Endodermal cell (in vitro differentiated cells): ENCODE measurements around the gene LRBA. TPM values are rescaled to one million over a fixed set of nuclear protein-coding genes. Genes with fewer than 3 reads are reported as not detected.

Experiments used
- DNase-seq: peaks from one replicate; pipeline ENCODE4 v3.0.0-alpha.2; 2017
- H3K27ac ChIP-seq: 2 replicates; pipeline ENCODE4 v1.5.1; 2013; ENCODE audit warnings: mild to moderate bottlenecking, low read depth, low read length, moderate library complexity
- H3K27me3 ChIP-seq: 2 replicates; pipeline ENCODE4 v1.6.1; 2013; ENCODE audit warnings: mild to moderate bottlenecking, low read length, moderate library complexity; ENCODE audit not compliant: insufficient read depth, control insufficient read depth, poor library complexity, severe bottlenecking
- H3K36me3 ChIP-seq: 2 replicates; pipeline ENCODE4 v1.7.0; 2013; ENCODE audit warnings: mild to moderate bottlenecking, low read length, moderate library complexity; ENCODE audit not compliant: control insufficient read depth, insufficient read depth
- H3K4me1 ChIP-seq: one replicate; pipeline ENCODE4 v1.7.0; 2013; ENCODE audit warnings: low read length; ENCODE audit not compliant: control insufficient read depth, insufficient read depth
- H3K4me3 ChIP-seq: 2 replicates; pipeline ENCODE4 v1.5.1; 2013; ENCODE audit warnings: mild to moderate bottlenecking, low read length, moderate library complexity
- H3K9ac ChIP-seq: 2 replicates; pipeline ENCODE4 v1.6.1; 2013; ENCODE audit warnings: mild to moderate bottlenecking, low read length, moderate library complexity; ENCODE audit not compliant: poor library complexity, severe bottlenecking; ENCODE audit errors: extremely low read depth
- H3K9me3 ChIP-seq: 2 replicates; pipeline ENCODE4 v1.6.1; 2013; ENCODE audit warnings: mild to moderate bottlenecking, low read length, moderate library complexity; ENCODE audit not compliant: control insufficient read depth
- H3K27ac Mint-ChIP-seq: 2 replicates; pipeline ENCODE4 v1.8.0; 2020; ENCODE audit warnings: mixed read lengths
- H3K27me3 Mint-ChIP-seq: 2 replicates; pipeline ENCODE4 v1.8.0; 2021; ENCODE audit warnings: mild to moderate bottlenecking, mixed read lengths; ENCODE audit not compliant: insufficient read depth
- H3K36me3 Mint-ChIP-seq: 2 replicates; pipeline ENCODE4 v1.8.0; 2020; ENCODE audit warnings: low read depth, mixed read lengths
- H3K4me1 Mint-ChIP-seq: 2 replicates; pipeline ENCODE4 v1.8.0; 2020; ENCODE audit warnings: mixed read lengths
- H3K4me3 Mint-ChIP-seq: 2 replicates; pipeline ENCODE4 v1.8.0; 2020; ENCODE audit warnings: mild to moderate bottlenecking, moderate library complexity, mixed read lengths
- H3K9me3 Mint-ChIP-seq: 2 replicates; pipeline ENCODE4 v1.8.0; 2020; ENCODE audit warnings: mild to moderate bottlenecking, mixed read lengths
- CTCF ChIP-seq: fragments of 200-600 bp; sonication (generic); conservative IDR thresholded peaks from 2 replicates; pipeline ENCODE4 v1.5.0; 2021; ENCODE audit warnings: antibody characterized with exemption, mild to moderate bottlenecking
- WGBS, 2 experiments: methylation state at CpG; one replicate each; pipeline versions ENCODE4 v1.1.5 to v1.1.7; 2013; ENCODE audit warnings: missing lambda C conversion rate in 2 of 2, mixed read lengths in 1 of 2; ENCODE audit not compliant: insufficient coverage in 1 of 2, insufficient read length in 1 of 2; 5-methylcytosine and 5-hydroxymethylcytosine counted together
- total RNA-seq, 2 donors: library from RNA; stranded (reverse); fragmentation: NEBNext Ultra II Directional in 1 of 2; extraction: Animal tissue kit (Norgen Biotek cat#: 25700) in 1 of 2; gene quantifications; 2 replicates in 1 of 2; 3 replicates in 1 of 2; pipeline ENCODE4 v1.2.1, GENCODE V29; 2021

The LRBA gene
- total RNA-seq, 2 donors from 2014 or later, result 77.3 to 95.9 TPM

GRCh38 chr4:150447356-150447755, 567.7 kb downstream of the LRBA start:
- H3K4me3 Mint-ChIP-seq, result no peak overlapping the region
- H3K4me1 ChIP-seq, result no peaks in the 10 kb centered on the region
- no peaks in the 10 kb centered on the region for H3K27me3 ChIP-seq
- 100% methylated on average over 1 of the region's 1 CpG; no CpG with 5 or more reads in 1 of the 2 experiments for WGBS, 2 experiments
- no peaks in the 10 kb centered on the region for H3K9me3 ChIP-seq
- peak; percentile 39 for TF ChIP-seq CTCF
- H3K27ac Mint-ChIP-seq, result no peak overlapping the region
- H3K4me1 Mint-ChIP-seq, result peaks cover 3% of the 10 kb centered on the region
- H3K9ac ChIP-seq, result no peak overlapping the region
- peak; percentile 44 for DNase-seq
- H3K27me3 Mint-ChIP-seq, result no peaks in the 10 kb centered on the region
- no peaks in the 10 kb centered on the region for H3K36me3 ChIP-seq
- H3K27ac ChIP-seq, result no peak overlapping the region
- peaks cover 5% of the 10 kb centered on the region for H3K9me3 Mint-ChIP-seq
- no peaks in the 10 kb centered on the region for H3K36me3 Mint-ChIP-seq
- no peak overlapping the region for H3K4me3 ChIP-seq

- DNase-seq, result no peak
- Mint-ChIP-seq H3K4me1 (peaks cover 6% of the 10 kb centered on the region), H3K27me3 (no peaks in the 10 kb centered on the region), H3K36me3 (peaks cover 8% of the 10 kb centered on the region), H3K27ac (no peak overlapping the region), H3K9me3 (peaks cover 1% of the 10 kb centered on the region), H3K4me3 (no peak overlapping the region)
- Histone ChIP-seq H3K27ac (no peak overlapping the region), H3K27me3 (no peaks in the 10 kb centered on the region), H3K9ac (no peak overlapping the region), H3K4me1 (peaks cover 4% of the 10 kb centered on the region), H3K9me3 (no peaks in the 10 kb centered on the region), H3K36me3 (peaks cover 7% of the 10 kb centered on the region), H3K4me3 (no peak overlapping the region)
- TF ChIP-seq CTCF, result no peak
- WGBS, 2 experiments, result 96% methylated on average over 3 of the region's 3 CpGs; no CpG with 5 or more reads in 1 of the 2 experiments
Measured at GRCh38 chr4:150439451-150439933, 575.6 kb downstream of the LRBA start.

- Mint-ChIP-seq H3K4me3 (no peak overlapping the region), H3K4me1 (no peaks in the 10 kb centered on the region), H3K27ac (no peak overlapping the region), H3K36me3 (peaks cover 12% of the 10 kb centered on the region), H3K27me3 (no peaks in the 10 kb centered on the region), H3K9me3 (no peaks in the 10 kb centered on the region)
- no peak overlapping the region for H3K9ac ChIP-seq
- H3K36me3 ChIP-seq, result peaks cover 15% of the 10 kb centered on the region
- 96% methylated on average over 2 of the region's 2 CpGs; no CpG with 5 or more reads in 1 of the 2 experiments for WGBS, 2 experiments
- TF ChIP-seq CTCF, result no peak
- no peaks in the 10 kb centered on the region for H3K9me3 ChIP-seq
- DNase-seq, result no peak
- no peak overlapping the region for H3K4me3 ChIP-seq
- H3K27ac ChIP-seq, result no peak overlapping the region
- no peaks in the 10 kb centered on the region for H3K27me3 ChIP-seq
- H3K4me1 ChIP-seq, result peaks cover 2% of the 10 kb centered on the region
Measured at GRCh38 chr4:150436598-150437370, 578.3 kb downstream of the LRBA start.
